ENCODE data around the gene EVI5.
"Not testable (repeated sequence)": the region's sequence is repeated elsewhere in the genome, so short reads cannot be mapped to it uniquely, and the experiment has no call there.

The EVI5 gene

DNA sequence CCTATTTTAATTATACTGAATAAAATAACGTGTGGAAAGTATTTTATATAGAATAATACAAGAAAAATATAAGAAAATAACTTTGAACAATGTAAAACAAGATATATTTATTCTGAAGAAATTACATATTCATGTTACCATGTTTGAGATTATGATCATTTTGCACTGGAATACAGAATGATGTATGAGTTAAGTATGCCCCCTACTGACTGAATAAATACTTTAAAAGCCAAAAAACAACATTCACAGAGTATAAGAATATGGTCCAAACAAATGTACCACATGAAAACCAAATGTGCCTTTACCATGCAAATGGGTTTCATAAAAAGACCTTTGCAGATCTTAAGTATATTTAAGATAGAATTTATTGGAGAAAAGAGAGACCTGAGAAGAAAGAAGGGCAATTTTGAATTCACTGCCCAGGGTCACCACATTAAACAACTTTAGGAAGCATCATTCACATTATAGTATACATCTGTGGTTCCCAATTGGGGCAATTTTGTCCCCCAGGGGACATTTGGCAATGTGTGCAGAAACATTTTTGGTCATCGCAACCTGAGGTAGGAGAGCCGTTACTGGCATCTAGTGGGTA, 161.6 kb downstream of the EVI5 start:
- TF ChIP-seq, protein P1, sequence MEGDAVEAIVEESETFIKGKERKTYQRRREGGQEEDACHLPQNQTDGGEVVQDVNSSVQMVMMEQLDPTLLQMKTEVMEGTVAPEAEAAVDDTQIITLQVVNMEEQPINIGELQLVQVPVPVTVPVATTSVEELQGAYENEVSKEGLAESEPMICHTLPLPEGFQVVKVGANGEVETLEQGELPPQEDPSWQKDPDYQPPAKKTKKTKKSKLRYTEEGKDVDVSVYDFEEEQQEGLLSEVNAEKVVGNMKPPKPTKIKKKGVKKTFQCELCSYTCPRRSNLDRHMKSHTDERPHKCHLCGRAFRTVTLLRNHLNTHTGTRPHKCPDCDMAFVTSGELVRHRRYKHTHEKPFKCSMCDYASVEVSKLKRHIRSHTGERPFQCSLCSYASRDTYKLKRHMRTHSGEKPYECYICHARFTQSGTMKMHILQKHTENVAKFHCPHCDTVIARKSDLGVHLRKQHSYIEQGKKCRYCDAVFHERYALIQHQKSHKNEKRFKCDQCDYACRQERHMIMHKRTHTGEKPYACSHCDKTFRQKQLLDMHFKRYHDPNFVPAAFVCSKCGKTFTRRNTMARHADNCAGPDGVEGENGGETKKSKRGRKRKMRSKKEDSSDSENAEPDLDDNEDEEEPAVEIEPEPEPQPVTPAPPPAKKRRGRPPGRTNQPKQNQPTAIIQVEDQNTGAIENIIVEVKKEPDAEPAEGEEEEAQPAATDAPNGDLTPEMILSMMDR (conservative IDR thresholded peaks at IDR 0.05): peak; percentile 59
- H3K27ac ChIP-seq: no peak overlapping the region

DNA sequence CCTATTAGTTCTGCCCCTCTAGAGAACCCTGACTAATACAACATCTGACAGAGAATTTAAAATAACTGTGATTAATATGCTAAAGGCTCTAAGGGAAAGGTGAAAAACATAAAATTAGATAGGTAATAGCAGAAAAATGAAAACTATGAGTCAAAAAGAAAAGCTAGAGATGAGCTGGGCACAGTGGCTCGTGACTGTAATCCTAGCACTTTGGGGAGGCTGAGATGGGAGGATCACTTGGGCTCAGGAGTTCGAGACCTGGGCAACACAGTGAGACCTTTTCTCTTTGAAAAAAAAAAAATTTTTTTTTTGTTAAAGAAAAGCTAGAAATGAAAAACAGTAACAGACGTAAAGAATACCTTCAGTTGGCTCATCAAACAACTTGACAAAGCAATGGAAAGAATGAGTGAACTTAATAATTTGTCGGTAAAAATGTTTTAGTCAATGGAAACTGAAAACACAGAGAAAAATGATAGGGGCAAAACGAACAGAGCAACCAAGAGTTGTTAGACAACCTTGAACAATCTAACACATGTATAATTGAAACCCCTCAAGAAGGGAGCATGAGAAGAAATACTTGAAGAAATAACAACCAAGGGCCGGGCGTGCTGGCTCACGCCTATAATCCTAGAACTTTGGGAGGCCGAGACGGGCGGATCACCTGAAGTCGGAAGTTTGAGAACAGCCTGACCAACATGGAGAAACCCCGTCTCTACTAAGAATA, 165.3 kb downstream of the EVI5 start:
- TF ChIP-seq, protein P1 (conservative IDR thresholded peaks at IDR 0.05): no peak
- no peak overlapping the region for H3K27ac ChIP-seq

DNA sequence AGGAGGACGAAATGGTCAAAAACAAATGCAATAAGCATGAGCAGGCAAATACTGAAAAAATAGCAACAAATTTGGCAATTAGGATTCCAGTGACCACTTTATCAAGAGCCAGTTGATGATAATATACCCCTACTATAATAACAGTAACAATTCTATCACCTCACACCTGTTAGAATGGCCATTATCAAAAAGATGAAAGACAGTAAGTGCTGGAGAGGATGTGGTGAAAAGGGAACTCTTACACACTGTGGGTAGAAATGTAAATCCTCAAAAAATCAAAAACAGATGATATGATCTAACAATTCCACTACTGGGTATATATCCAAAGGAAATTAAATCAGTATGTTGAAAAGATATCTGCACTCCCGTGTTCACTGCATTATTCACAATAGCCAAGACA, 183.9 kb downstream of the EVI5 start:
- TF ChIP-seq, protein P1 (conservative IDR thresholded peaks at IDR 0.05): no peak
- no peak overlapping the region for H3K27ac ChIP-seq

DNA sequence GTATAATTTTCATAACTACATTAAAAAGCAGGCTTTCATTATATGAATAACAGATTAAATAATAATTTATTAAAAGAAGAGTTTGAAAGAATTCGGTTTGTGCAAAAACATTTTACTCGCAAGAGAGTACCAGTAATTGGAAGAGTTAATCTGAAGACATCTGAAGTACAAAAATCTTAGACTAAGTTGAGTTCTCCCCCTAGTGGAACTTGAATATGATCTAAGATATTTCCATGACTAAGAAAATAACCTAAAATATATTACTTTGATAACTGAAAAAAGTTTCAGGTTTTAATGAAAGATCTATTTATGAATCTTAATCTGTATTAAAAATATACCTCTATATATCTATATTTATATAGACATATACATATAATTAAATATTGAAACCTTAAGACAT, 185.7 kb downstream of the EVI5 start:
- H3K27ac ChIP-seq: no peak overlapping the region
- TF ChIP-seq, protein P1 (conservative IDR thresholded peaks at IDR 0.05): peak; percentile 70

DNA sequence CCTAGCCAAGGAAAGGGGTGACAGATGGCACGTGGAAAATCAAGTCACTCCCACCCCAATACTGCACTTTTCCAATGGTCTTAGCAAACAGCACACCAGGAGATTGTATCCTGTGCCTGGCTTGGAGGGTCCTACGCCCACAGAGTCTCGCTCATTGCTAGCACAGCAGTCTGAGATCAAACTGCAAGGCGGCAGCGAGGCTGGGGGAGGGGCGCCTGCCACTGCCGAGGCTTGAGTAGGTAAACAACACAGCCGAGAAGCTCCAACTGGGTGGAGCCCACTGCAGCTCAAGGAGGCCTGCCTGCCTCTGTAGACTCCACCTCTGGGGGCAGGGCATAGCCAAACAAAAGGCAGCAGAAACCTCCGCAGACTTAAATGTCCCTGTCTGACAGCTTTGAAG, 195.5 kb downstream of the EVI5 start:
- not testable (repeated sequence) for H3K27ac ChIP-seq

DNA sequence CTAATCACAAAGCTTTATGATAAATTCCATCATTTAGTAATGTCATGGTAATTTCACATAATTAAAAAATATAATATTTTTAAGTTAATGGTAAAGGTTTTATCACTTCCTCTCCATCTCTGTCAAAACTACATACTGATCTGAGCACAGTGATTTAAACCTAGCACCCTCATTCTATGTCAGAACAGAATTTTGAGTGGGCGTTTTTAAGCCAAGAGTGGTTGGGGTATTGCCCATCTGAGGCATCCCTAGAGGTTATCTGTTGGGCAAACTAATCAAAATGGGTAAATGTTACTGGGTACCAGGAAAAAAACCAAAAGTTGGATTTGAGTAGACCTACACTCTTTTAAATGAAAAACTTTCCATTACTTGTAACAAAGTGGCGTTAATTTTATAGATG, 197.5 kb downstream of the EVI5 start:
- no peak overlapping the region for H3K27ac ChIP-seq
- TF ChIP-seq, protein P1 (conservative IDR thresholded peaks at IDR 0.05): no peak

DNA sequence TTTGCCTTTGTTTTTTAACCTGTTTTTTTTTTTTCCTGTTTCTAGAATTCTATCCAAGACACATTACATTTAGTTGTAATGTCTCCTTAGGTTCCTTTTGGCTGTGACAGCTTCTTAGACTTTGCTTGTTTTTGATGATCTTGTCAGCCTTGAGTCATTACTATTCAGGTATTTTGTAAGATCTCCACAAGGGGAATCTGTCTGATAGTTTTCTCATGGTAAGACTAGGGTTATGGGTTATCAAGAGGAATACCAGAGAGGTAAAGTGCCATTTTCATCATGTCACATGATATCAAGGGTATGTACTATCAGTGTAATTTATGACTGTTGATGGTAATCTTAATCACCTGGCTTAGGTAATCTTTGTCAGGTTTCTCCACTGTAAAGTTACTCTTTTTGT, 199.1 kb downstream of the EVI5 start:
- no peak overlapping the region for H3K27ac ChIP-seq
- TF ChIP-seq, protein P1 (conservative IDR thresholded peaks at IDR 0.05): no peak

DNA sequence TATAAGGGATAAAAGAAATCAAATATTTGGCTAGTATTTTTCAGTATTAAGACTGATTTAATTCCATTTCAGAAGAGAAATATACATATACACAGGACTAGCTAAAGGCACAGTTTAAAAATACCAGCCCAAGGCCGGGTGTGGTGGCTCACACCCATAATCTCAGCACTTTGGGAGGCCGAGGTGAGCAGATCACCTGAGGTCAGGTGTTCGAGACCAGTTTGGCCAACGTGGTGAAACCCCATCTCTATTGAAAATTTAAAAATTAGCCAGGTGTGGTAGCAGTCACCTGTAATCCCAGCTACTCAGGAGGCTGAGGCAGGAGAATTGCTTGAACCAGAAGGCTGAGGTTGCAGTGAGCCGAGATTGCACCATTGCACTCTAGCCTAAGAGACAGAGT, 200.1 kb downstream of the EVI5 start:
- not testable (repeated sequence) for H3K27ac ChIP-seq
